ENCODE data around the gene TDRD12.

Gene TDRD12

DNA sequence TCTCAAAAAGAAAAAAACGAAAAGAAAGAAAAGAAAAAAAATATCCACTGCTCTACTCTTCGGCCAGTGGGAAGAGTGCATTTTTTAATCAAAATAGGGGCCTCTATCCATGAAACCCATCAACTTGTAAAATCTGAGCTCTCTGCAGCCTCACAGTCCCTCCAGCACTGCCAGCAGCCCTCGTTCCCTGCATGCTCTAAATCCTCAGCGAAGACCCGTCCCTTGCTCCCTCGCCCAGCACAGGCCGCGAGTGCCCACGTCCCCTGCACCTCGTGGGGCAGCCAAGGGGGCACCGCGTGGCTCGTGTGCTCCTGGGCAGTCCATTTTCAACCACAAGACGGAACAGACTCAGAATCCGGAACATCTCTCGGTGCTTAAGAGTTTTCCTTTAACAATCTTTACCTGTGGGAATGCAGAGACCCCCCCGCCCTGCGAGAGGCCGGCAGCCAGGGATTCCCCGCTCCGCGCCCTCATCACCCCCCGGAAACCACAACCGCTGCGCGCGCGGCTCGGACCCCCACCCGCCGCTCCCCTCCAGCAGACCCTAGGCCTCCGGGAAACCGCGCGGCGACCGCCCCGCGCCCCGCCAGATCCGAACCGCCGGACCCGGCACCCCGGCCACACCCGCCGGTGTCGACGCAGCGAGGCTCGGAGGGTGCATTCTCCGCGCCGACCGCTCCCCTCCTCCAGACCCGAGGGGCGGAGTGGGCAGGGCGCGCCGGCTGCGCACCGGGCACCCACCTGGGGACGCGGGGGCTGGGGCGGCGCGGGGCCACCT lies 45.2 kb upstream of the TDRD12 start (continued):
- TF ChIP-seq ZBTB48 (tag by site-specific recombination; IDR thresholded peaks at IDR 0.05) (peak; percentile 96), ZXDB (tag by site-specific recombination; IDR thresholded peaks at IDR 0.05) (peak; percentile 36; the same call in 1 of the 2 replicates), YY1 (tag by site-specific recombination; IDR thresholded peaks at IDR 0.05) (peak; percentile 47; the same call in 1 of the 2 replicates)

DNA sequence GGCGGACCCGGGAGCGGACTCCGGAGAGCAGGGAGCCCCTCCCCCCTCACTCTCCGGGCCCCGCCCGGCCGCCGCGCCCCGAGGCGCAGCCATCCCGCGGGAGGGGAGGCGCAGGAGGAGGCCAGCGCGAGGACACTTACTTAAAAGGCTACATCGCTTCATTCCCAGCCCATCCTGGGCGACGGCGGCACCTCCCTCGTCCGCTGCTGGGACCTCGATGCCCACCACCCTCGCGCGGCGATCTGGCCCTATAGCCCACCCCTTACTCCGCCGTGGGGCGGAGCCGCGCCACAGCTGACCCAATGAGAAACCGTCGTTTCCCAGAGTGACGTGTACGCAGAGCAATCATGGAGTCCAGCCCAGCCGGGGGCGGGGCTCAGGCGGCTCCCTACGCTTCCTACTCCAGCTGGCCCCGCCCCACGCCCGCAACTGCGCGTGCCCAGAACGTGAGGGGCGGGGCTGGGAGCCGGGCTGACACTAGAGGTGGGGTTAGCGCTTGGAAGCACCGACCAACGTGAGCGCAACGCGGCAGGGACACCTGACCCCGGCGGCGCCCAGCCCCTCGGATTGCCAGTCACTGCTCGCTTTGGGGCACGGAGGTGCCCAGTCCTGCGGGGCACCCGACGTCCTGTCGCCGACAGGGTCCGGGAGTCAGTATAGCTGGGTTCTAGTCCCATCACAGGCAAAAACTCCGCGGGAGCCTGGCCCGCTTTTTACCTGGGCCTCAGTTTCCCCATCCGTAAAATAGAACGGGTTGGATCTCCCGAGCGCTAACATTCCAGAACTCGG lies 44.4 kb upstream of the TDRD12 start, which contains the start of gene ANKRD27:
Gene ANKRD27 (minus strand): TSS at position 250 of the 789 bp plus-strand sequence. CDS start 16,165 bp downstream, outside the sequence.
- ChIA-PET POLR2A (interaction anchor here (0.5 to 4.0 kb wide), 15 partner anchors 11 to 1687 kb away, joined by 3 to 44 read pairs (median 4); partner anchors contain the start of genes CEP89, DPY19L3, FAAP24 and NUDT19), CTCF (interaction anchor here (0.6 to 3.1 kb wide), 3 partner anchors 16 to 70 kb away, joined by 3 to 16 read pairs (median 3); partner anchors contain the start of gene NUDT19)
- H3K36me3 ChIP-seq (ENCODE audit: control insufficient read depth in 2 of 2, insufficient read depth in 1 of 2, low read length in 2 of 2), result peaks cover 0 to 13% of the 10 kb centered on the region in 2 experiments; a peak in 1 of 3 replicates
- TF ChIP-seq ZNF623 (tag by site-specific recombination; IDR thresholded peaks at IDR 0.05), result no peak
- TF ChIP-seq, protein P1, sequence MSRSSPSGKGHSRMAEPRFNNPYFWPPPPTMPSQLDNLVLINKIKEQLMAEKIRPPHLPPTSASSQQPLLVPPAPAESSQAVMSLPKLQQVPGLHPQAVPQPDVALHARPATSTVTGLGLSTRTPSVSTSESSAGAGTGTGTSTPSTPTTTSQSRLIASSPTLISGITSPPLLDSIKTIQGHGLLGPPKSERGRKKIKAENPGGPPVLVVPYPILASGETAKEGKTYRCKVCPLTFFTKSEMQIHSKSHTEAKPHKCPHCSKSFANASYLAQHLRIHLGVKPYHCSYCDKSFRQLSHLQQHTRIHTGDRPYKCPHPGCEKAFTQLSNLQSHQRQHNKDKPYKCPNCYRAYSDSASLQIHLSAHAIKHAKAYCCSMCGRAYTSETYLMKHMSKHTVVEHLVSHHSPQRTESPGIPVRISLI (tag by site-specific recombination; IDR thresholded peaks at IDR 0.05), result no peak
- TF ChIP-seq ZBTB20 (tag by site-specific recombination; IDR thresholded peaks at IDR 0.05), result 0 out of 2 replicates have a peak, but pooled peaks have one; percentile 19
- TF ChIP-seq, protein P2, sequence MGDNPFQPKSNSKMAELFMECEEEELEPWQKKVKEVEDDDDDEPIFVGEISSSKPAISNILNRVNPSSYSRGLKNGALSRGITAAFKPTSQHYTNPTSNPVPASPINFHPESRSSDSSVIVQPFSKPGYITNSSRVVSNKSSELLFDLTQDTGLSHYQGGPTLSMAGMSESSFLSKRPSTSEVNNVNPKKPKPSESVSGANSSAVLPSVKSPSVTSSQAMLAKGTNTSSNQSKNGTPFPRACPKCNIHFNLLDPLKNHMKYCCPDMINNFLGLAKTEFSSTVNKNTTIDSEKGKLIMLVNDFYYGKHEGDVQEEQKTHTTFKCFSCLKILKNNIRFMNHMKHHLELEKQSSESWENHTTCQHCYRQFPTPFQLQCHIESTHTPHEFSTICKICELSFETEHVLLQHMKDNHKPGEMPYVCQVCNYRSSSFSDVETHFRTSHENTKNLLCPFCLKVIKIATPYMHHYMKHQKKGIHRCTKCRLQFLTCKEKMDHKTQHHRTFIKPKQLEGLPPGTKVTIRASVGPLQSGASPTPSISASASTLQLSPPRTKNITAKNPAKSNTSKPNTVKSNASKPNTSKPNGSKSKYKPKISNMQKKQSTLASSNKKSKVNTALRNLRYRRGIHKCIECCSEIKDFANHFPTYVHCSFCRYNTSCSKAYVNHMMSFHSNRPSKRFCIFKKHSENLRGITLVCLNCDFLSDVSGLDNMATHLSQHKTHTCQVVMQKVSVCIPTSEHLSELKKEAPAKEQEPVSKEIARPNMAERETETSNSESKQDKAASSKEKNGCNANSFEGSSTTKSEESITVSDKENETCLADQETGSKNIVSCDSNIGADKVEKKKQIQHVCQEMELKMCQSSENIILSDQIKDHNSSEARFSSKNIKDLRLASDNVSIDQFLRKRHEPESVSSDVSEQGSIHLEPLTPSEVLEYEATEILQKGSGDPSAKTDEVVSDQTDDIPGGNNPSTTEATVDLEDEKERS (tag by site-specific recombination; IDR thresholded peaks at IDR 0.05), result no peak; the same call in 1 of the 2 replicates
- TF ChIP-seq ZNF37A (tag by site-specific recombination; IDR thresholded peaks at IDR 0.05), result no peak
- no peak for TF ChIP-seq SCRT1 (tag by site-specific recombination; IDR thresholded peaks at IDR 0.05; ENCODE audit: borderline replicate concordance)
- TF ChIP-seq ZNF548 (tag by site-specific recombination; IDR thresholded peaks at IDR 0.05), result no peak
- no peak for TF ChIP-seq ZNF416 (tag by site-specific recombination; IDR thresholded peaks at IDR 0.05)
- TF ChIP-seq ZNF610 (tag by site-specific recombination; IDR thresholded peaks at IDR 0.05; ENCODE audit: borderline replicate concordance), result peak; percentile 58; the same call in 1 of the 2 replicates
- no peak for TF ChIP-seq ZNF121 (tag by site-specific recombination; IDR thresholded peaks at IDR 0.05)
- TF ChIP-seq ZNF202 (tag by site-specific recombination; IDR thresholded peaks at IDR 0.05; ENCODE audit: borderline replicate concordance), result no peak
- no peak for TF ChIP-seq ZNF157 (tag by site-specific recombination; IDR thresholded peaks at IDR 0.05)
- TF ChIP-seq ZNF423 (tag by site-specific recombination; IDR thresholded peaks at IDR 0.05), result peak; percentile 55; the same call in 1 of the 2 replicates
- no peak for TF ChIP-seq ZNF571 (tag by site-specific recombination; IDR thresholded peaks at IDR 0.05)
- peak; percentile 78 for TF ChIP-seq BCL11A (tag by site-specific recombination; IDR thresholded peaks at IDR 0.05; ENCODE audit: low read depth)
- no peak for TF ChIP-seq ZNF292 (tag by site-specific recombination; IDR thresholded peaks at IDR 0.05; ENCODE audit: borderline replicate concordance, low read depth)
- TF ChIP-seq ZNF544 (tag by site-specific recombination; IDR thresholded peaks at IDR 0.05), result no peak
- no peak for TF ChIP-seq ZNF214 (tag by site-specific recombination; IDR thresholded peaks at IDR 0.05; ENCODE audit: borderline replicate concordance)
- TF ChIP-seq, protein P3, sequence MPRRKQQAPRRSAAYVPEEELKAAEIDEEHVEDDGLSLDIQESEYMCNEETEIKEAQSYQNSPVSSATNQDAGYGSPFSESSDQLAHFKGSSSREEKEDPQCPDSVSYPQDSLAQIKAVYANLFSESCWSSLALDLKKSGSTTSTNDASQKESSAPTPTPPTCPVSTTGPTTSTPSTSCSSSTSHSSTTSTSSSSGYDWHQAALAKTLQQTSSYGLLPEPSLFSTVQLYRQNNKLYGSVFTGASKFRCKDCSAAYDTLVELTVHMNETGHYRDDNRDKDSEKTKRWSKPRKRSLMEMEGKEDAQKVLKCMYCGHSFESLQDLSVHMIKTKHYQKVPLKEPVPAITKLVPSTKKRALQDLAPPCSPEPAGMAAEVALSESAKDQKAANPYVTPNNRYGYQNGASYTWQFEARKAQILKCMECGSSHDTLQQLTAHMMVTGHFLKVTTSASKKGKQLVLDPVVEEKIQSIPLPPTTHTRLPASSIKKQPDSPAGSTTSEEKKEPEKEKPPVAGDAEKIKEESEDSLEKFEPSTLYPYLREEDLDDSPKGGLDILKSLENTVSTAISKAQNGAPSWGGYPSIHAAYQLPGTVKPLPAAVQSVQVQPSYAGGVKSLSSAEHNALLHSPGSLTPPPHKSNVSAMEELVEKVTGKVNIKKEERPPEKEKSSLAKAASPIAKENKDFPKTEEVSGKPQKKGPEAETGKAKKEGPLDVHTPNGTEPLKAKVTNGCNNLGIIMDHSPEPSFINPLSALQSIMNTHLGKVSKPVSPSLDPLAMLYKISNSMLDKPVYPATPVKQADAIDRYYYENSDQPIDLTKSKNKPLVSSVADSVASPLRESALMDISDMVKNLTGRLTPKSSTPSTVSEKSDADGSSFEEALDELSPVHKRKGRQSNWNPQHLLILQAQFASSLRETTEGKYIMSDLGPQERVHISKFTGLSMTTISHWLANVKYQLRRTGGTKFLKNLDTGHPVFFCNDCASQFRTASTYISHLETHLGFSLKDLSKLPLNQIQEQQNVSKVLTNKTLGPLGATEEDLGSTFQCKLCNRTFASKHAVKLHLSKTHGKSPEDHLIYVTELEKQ (tag by site-specific recombination; IDR thresholded peaks at IDR 0.05; ENCODE audit: borderline replicate concordance), result peak; percentile 17; the same call in 1 of the 2 replicates
- no peak for TF ChIP-seq ZNF16 (tag by site-specific recombination; IDR thresholded peaks at IDR 0.05; ENCODE audit: low read depth)
- TF ChIP-seq SALL2 (tag by site-specific recombination; IDR thresholded peaks at IDR 0.05; ENCODE audit: borderline replicate concordance), result no peak
- no peak for TF ChIP-seq GLIS1 (tag by site-specific recombination; IDR thresholded peaks at IDR 0.05)
- peak; percentile 79 for TF ChIP-seq ZXDB (tag by site-specific recombination; IDR thresholded peaks at IDR 0.05)
- TF ChIP-seq ZNF366 (tag by site-specific recombination; conservative IDR thresholded peaks at IDR 0.05), result peak; percentile 80
- TF ChIP-seq ZNF76 (tag by site-specific recombination; IDR thresholded peaks at IDR 0.05; ENCODE audit: borderline replicate concordance, low read depth), result no peak

More for the DNA sequence above, 44.4 kb upstream of the TDRD12 start, which contains the start of gene ANKRD27:
- Histone ChIP-seq H3K4me3 (ENCODE audit: low read depth, low read length) (peak within 1 kb of the TSS; percentile 75), H3K4me1 (ENCODE audit: control insufficient read depth, insufficient read depth, low read length) (peaks cover 26% of the 10 kb centered on the region), H3K9me3 (ENCODE audit: control insufficient read depth, insufficient read depth, low read depth, low read length) (no peaks in the 10 kb centered on the region), H3K27ac (ENCODE audit: extremely low read depth, low read depth, low read length) (peak within 1 kb of the TSS; percentile 82)
